Measurements from ENCODE around the gene BAZ2B. TPM values are rescaled to one million over a fixed set of nuclear protein-coding genes. Genes with fewer than 3 reads are reported as not detected.

Gene BAZ2B
- total RNA-seq, 1 donor from 2014 or later, result 77.7 TPM

Other genes with a start within 250 kb of the BAZ2B start
- gene MARCHF7, start 96.0 kb upstream of the BAZ2B start, total RNA-seq, result 57.1 TPM
- 34.6 TPM for gene CD302, start 181.7 kb upstream of the BAZ2B start, total RNA-seq

Data from mucosa of gallbladder (tissue), 1 donor.